NCI-H748 (cell line): ENCODE data around the gene ST14.

Experiments used
- DNase-seq: peaks from one replicate; lab custom pipeline; 2025; ENCODE audit not compliant: unreplicated experiment; lab: John Stamatoyannopoulos, UW

ST14 gene

DNA sequence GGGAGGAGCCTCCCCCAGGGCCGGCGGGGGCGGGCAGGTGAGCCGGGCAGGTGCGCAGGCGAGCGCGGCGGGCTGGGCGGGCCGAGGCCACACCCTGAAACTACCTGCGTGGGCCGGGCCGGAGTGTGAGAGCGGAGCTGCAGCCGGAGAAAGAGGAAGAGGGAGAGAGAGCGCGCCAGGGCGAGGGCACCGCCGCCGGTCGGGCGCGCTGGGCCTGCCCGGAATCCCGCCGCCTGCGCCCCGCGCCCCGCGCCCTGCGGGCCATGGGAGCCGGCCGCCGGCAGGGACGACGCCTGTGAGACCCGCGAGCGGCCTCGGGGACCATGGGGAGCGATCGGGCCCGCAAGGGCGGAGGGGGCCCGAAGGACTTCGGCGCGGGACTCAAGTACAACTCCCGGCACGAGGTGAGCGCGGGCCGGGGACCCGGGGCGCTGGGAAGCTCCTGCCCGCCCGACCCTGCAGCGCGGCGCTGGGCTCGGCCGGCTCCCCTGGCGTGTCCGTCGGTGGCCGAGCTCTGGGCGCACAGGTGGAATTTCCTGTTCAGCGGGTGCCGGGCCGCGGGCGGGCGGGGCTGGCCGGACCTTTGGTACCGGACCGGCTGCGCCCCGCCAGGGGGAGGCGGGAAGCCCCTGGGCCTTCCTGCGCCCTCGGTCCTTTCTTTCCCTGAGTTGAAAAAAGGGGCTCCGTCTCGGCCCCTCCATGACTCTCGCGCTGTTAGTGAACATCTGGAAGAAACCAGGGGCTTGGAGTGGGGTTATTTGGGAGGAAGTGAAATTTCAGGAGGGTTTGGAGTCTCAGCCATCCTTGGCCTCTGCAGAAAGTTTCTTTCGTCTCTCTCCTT, at the start of gene ST14:
TSS of gene ST14 (plus strand) at position 126 of the 841 bp plus-strand sequence. CDS start at position 324, 198 bp downstream.
- peak; percentile 76 for DNase-seq

DNA sequence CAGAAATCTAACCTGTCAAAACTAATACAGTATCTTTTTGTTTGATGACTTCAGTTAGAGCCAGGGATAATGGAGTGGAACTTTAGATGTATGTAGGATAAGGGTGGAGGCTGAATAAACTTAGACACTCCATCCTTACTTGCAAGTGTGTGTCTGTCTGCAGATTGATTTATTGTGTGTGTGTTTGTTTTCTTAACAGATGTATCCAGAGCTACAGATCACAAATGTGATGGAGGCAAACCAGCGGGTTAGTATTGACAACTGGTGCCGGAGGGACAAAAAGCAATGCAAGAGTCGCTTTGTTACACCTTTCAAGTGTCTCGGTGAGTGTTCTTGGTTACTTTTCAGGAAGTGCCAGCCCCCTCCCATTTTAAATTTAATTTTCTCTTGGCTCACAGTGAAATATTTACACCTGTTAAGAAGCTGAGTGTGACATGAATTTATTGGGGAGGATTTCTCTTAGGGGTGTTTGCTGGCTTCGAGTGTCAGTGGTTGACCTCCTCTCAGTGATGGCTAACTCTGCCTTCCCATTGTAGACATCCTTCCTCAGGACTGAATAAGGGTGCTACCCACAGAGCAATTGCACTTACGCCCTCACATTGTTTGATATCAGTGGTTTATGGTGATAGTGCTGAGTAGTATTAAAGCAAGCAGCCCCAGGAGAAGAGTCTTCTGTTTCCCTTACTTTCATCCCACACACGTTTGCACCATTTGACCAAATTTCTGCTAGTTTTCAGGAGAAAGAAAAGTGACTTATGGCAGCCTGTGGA, 49.1 kb upstream of the ST14 start:
- DNase-seq, result no peak

DNA sequence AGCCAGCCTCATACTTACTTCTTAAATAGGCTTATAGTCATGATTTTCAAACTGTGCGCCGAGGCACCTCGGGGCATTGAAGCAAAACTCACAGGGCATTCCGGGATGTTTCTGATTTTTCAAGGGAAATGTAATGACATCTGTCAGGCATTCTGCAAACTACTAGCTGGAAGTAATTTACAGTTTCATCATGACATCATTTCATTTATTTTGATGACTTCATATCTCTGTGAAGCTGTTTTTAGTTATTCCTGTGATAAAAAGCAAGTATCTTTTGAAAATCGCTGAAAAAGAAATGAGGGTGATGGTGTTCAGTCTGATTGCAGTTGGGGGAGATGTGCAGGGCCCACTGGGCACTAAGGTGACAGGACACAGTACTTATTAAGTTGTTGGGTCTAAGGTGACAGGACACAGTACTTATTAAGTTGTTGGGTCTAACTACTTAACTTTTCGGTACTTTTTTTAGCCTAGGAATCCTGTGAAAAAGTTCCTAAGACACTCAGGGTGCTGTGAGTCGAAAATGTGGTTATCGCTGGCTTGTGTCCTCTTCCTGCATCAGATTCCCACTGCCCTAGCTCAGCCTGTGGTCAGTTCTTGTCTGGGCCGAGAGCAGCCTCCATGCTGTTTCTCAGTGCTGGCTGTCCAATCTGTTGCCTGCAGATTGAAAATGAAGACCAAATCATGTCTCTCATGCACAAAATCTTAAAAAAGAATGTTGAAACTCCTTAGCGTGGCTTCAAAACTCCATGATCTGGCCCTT, 47.3 kb upstream of the ST14 start:
- DNase-seq, result no peak

DNA sequence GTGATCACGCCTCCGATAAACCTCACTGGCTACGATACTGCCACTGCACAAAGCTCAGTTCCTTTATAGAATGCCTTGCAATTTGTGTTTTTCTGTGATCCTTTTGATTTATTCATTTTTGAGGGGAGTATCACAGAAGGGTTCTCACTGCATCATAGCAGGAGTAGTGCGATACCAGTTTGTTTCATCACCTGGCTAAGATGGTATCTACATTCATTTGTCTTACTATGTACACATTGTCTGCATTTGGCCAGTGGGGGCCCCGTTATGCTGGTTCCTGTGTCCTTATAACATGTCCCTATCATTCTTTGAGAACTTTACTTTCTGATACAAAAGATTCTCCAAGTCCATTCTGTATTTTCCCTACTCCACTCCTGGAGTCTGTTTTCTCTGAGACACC, 45.3 kb upstream of the ST14 start:
- no peak for DNase-seq

DNA sequence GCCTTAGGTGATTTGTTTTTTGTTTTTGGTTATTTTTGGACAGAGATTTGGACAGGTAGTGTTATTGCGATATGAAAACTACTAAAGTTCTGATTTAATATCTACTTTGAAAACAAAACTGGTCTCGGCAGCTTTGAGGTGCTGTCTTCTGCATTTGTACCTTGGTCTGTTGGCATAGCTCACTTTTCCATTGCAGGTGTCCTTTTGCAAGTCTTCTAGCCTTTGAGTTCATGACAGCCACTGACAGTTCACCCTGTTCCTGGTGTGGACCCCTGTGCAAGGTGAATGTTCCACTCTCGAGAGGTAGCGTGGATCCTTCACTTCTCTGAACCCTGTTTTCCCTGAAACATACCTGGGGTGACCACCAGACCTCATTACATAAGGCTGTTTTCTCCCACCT, 44.9 kb upstream of the ST14 start:
- no peak for DNase-seq

DNA sequence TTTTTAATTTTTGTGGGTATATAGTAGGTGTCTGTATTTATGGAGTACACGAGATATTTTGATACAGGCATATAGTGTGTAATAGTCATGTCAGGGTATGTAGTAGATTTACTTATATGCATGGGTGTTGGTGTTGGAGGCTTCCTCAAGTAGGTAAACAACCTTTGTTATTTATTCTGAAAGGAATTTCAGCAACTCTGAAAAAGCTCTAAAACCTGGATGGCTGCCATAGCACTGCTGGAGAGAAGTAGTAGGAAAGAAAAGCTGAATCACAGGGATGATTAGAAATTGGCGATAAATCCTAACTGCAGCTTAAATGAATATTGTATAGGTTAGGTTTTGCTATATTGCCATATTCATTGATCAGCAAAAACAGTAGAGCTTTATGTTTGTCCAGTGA, 44.4 kb upstream of the ST14 start:
- DNase-seq, result no peak

DNA sequence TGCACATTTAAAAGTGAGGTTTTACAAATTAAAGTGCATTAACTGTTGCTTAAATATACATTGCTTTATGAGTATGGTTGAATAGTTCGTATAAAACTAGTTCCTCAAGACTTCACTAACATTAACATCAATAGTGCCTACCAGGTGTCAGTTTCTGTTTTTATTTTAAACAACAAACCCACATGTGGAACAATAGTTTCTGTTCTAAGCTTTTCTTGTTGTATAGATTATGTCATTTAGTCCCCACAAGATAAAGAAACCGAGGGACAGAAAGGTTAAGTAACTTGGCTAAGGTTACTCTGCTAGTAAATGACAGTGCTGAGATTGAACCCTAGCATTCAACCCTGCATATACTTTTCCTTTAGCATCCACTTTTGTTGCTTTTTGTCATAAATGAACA, 41.4 kb upstream of the ST14 start:
- DNase-seq, result no peak

DNA sequence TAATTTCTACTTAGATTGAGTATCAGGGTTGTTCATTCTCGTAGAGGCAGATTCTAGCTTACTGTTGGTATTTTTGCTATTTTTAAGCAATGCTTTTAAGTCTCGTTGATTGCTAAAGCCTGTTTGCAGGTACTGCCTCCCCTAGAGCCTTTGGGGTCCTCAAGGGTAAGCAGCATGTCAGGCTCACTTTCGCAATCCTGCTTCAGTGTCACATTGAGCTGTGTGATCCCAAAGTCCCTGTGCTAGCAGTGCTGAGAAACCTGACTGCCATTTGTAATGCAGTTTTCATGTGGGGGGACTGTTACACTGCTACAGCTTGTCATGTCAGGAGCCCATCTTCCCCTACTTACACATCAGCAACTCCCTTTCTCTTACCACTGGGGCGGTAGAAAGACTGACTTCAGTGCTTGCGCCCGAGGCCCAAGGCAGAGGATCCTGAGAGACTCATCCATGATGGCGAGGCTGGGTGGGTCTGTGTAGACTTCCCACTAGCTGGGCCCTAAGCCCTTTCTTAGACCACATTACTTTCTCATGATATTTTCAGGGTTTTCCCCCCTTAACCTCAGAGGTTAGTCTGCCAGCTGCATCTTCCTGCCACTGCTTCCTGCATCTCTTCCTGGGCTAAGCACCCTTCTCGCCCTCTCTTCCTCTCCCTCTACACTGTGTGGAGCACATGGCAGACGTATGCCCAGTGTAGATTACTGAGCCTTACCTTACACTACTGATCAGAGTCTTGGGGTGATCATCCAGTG, 40.8 kb upstream of the ST14 start:
- no peak for DNase-seq

DNA sequence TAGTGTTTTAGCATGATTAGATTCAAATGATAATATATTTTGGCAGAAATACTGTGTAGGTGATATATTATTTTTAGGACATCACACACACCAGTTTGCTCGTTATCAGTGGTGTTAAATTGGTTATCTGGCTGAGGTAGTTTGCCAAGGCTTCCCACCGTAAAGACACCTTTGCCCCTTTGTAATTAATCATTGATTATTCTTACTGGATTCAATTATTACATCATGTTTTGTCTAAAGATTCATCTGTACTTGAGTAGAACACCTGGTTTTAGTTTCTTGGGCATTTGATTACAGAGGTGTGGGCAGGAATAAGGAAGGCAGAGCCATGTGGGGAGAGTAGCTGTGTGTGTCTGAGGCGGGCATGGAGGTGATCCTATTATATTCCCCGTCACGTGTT, 39.5 kb upstream of the ST14 start:
- DNase-seq, result no peak

DNA sequence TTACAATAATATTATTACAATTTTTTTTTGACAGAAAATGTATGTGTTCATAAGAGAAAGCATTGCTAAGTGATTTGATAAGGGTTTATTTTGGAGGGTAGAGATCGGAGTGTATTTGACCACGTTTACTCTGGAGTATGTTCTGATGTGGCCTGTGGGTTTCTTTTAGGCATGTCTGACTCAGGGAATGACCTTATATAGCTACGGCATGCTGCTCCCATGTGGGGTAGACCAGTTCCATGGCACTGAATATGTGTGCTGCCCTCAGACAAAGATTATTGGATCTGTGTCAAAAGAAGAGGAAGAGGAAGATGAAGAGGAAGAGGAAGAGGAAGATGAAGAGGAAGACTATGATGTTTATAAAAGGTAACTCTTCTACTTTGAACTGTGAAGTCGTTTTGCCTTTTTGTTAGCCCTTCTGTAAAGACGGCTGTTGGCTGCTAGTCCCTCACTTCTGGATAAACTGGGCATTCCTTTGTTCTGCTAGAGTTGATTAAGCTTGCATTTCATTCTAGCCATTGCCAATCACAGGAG, 38.1 kb upstream of the ST14 start:
- DNase-seq, result no peak

DNA sequence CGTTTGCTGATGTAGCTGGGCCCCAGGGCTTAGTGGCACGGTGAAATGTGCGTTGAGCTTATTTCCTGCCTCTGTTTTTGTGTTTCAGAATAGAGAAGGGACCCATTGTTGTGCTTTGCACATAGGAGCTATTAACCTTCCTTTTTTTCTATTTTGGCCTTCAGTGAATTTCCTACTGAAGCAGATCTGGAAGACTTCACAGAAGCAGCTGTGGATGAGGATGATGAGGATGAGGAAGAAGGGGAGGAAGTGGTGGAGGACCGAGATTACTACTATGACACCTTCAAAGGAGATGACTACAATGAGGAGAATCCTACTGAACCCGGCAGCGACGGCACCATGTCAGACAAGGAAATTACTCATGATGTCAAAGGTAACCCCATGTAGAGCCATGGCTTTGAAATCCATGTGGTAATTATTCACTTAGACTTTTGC, 37.4 kb upstream of the ST14 start:
- DNase-seq, result no peak

DNA sequence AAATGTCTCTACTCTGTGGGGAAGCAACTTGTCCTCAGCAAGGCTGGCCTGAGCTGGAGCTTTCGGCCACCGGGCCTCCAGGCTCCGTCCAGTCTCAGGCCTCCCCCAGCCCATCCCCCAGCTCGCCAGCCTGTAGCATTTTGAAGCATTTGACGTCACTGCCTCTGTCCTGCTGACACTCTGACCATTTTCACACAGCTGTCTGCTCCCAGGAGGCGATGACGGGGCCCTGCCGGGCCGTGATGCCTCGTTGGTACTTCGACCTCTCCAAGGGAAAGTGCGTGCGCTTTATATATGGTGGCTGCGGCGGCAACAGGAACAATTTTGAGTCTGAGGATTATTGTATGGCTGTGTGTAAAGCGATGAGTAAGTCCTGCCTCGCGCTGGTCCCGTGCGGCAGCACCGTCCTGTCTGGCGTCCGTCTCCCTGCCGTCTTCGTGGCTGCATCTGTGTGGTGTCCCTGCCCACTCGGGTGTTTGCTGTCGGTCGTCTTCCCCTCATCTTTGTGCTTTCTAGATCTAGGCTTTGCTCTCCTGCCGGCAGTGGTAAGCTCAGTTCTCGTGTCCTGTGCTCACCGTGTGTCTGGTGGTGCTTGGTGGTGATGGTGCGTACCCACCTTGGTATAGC, 36.1 kb upstream of the ST14 start:
- no peak for DNase-seq

DNA sequence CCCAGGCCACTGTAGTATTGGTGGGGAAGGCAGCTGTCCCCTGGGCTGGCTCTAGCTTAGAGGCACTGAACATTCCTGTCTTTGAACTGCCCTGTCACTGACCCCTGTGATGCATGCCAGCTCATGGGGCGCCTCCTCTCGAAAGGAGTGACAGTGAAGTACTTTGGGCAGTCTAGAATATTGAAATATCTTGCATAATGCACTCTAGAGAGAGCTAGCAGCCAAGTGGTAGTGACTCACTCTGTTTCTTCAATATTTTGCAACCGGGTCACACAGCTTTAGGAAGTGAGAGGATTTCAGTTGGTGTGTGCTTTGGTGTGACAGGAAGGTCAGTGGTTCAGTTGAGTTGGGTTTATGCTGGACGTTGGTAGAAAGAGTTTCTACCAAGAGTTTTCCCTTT, 35.5 kb upstream of the ST14 start:
- DNase-seq, result no peak

DNA sequence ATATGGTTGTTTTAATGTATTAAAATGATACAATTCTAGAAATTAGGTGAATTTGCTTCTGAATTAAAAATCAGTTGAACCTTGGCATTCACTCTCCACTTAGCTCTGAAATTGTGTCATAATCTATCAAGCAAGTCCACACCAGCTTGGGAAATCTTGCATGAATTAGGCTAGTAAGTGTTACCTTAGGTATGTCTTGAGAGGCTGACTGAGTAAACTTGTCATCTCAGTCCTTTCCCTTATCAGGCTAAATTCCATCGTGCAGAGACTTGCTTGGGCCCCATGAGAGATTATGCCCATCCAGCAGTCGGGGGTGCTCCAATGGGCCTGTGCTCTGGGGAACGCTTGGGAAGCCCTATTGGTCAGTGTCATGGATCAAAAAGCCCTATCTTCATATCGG, 33.9 kb upstream of the ST14 start:
- no peak for DNase-seq

DNA sequence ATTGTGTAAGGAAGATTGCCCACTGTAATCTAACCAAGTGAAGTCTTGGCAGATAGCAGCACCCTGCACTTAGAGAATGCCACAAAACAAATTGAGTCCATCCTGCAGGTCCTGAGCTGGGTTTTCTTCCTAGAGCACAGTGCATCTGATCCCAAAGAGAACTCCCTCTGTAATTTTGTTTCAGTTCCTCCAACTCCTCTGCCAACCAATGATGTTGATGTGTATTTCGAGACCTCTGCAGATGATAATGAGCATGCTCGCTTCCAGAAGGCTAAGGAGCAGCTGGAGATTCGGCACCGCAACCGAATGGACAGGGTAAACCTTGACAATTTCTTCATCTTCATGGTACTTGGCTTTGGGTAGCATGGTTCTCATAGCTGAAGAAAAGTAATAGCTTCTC, 33.1 kb upstream of the ST14 start:
- no peak for DNase-seq

DNA sequence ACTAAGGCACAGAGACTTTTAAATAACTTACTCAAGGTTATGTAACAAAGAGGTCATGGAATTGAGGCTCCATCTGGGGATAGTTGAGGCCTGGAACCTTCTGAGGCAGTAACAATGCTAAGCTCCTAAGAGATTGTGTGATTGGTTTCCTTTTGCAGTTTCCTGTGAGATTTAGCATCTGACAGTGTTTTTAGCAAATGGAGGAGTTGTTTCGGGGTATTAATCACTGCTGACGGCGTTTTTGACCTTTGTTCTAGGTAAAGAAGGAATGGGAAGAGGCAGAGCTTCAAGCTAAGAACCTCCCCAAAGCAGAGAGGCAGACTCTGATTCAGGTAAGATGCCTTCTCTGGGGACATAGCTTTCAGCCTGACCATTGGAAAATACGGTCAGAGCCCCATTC, 32.1 kb upstream of the ST14 start:
- DNase-seq, result no peak

DNA sequence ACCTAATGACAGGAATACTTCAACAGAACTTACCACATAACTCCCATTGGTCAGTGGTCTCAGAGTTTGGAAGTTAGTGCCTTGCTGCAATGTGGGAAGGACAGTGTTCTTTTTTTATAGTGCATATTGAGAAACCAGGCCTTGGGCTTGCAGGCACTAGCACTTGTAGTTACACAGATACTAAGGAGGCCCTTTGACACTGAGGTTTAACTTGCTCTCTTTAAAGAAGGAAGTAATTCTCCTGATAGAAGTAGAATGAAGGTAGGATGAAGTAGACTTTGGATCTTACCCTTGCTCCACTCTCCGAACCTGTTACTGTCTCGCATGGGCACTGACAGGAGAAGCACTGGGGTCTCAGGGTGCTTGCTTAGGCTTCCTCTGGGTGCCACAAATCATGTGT, 31.0 kb upstream of the ST14 start:
- no peak for DNase-seq

DNA sequence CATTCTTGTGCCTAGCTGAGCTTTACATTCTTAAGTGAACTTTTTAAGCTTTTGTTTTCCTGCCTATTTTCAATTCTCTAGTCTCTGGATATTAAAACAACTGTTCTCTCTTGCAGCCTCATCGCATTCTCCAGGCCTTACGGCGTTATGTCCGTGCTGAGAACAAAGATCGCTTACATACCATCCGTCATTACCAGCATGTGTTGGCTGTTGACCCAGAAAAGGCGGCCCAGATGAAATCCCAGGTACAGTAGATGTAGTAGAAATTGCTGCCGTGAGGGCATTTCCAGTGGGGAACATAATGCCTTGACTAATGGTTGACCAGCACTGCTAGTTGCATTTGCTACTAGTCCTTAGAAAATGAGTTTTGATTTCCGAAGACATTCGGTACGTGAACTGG, 29.7 kb upstream of the ST14 start:
- no peak for DNase-seq

DNA sequence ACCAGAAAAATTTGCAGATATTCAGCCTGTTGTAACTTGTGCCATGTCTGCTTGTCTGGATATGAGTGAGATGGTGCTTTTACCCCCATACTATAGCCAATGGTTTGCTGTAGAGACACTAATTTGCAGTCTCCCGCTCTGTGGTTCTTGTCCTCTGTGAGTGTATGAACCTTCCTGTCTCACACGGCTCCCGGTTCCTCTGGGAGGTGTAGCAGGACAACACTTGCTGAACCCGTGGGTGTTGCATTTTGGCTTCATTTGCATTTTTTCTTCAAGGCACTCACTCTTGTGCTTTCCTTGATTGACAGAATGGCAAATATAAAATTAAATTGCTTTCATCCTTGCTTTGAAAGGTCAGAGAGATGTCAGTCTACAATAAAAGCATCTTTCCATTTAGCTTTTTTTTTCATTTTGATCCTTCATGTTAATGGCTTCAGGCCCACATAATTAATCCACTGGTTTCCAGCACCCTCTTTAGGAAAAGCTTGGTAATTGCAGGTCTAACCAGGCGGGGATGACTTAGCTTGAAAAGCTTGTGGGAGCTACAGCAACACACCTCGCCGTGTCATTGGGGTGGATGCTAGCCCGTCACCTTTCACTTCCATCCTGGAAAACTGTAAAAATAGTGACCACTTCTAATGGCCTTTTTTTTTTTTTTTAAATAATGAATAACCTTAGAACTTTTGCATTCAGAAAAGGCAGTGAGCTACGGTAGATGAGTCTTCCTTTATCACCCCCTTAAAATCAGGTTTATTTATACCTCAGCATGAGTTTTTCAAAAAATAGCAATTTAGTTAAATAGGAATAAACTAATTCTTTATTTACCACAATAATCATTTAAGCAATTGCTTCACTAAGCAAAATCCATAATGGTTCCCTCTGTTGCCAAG, 27.4 kb upstream of the ST14 start:
- peak; percentile 53 for DNase-seq
